ENCODE data around the gene MKS1.
A peak's percentile ranks its signal among the peaks of the same experiment; 100 is the strongest.

The MKS1 gene

GRCh38 chr17:58219007-58219788, at the start of gene MKS1:
MKS1 (minus strand) TSS chr17:58219255; CDS start chr17:58219230, 25 bp downstream.
- peak; percentile 82 for DNase-seq (ENCODE audit: low read depth)

GRCh38 chr17:58268326-58268725, 49.3 kb upstream of the MKS1 start:
- no peak for DNase-seq (ENCODE audit: low read depth)

DNA sequence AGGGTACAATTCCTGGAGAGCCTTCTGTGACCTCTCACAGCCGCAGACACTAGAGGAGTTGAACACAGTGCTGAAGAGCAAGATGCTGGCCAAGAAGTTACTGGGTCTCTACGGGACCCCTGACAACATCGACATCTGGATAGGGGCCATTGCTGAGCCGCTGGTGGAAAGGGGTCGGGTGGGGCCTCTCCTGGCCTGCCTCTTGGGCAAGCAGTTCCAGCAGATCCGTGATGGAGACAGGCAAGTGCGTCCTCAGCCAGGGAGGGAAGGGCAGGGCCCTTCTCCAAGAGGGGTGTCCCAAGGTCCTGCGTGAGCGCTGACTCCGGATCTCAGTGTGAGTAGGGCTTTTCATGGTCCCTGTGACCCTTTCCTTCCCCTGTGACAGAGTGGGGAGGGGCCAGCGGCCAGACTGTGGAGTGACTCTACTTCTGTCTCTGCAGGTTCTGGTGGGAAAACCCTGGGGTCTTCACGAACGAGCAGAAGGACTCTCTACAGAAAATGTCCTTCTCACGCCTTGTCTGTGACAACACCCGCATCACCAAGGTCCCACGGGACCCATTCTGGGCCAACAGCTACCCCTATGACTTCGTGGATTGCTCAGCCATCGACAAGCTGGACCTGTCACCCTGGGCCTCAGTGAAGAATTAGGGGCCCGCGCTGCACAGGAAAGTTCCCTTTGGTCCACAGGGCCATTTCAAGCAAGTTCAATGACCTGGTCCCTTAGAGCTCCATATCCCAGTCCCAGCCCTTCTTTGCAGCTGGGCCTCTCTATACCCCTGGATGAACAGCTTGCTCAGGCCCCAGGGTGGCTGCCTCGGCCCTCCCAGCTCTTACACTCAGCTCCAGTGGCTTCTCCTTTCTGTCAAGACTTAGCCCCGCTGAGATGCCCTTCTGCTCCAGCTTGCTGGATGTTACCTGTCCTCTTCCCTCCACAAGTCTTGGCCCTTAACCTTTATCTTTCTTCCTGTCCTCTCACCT, 48.6 kb upstream of the MKS1 start:
- DNase-seq (ENCODE audit: low read depth), result no peak

- no peak for DNase-seq (ENCODE audit: low read depth)
Observed at GRCh38 chr17:58265902-58266875, 47.1 kb upstream of the MKS1 start.

DNA sequence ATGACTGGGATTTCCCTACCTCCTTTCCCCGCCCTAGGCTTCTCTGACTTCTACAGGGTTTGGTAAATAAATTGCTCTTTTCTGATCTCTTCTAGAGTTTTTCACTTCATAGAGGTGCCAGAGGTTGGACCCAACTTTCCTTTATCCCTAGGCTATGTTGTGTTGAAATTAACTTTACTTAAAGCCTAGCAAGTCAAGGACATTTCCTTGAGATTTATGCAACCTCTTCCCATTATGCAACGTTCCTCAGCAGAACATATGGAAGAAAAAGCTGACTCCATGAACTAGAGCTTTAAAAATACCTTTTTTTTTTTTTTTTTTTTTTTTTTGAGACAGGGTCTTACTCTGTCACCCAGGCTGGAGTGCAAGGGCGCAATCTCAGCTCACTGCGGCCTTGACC, 46.2 kb upstream of the MKS1 start:
- no peak for DNase-seq (ENCODE audit: low read depth)

- DNase-seq (ENCODE audit: low read depth), result no peak
Observed at GRCh38 chr17:58264407-58265103, 45.5 kb upstream of the MKS1 start.

- DNase-seq (ENCODE audit: low read depth), result no peak
Observed at GRCh38 chr17:58263773-58264172, 44.7 kb upstream of the MKS1 start.

DNA sequence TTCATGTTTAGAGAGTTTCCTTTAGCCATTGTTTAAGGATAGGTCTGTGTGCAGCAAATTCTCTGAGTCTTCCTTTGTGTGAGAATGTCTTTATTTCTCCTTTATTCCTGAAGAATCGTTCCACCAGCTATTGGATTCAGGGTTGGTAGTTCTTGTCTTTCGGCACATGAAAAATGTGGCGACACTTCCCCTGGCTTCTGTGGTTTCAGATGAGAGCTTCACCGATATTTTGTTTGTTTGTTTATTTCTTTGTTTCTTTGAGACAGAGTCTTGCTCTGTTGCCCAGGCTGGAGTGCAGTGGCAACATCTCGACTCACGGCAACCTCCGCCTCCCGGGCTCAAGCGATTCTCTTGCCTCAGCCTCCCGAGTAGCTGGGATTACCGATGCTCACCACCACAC, 43.1 kb upstream of the MKS1 start:
- no peak for DNase-seq (ENCODE audit: low read depth)

GRCh38 chr17:58254803-58255202, 35.7 kb upstream of the MKS1 start:
- no peak for DNase-seq (ENCODE audit: low read depth)

GRCh38 chr17:58253082-58253481, 34.0 kb upstream of the MKS1 start:
- DNase-seq (ENCODE audit: low read depth), result no peak

DNA sequence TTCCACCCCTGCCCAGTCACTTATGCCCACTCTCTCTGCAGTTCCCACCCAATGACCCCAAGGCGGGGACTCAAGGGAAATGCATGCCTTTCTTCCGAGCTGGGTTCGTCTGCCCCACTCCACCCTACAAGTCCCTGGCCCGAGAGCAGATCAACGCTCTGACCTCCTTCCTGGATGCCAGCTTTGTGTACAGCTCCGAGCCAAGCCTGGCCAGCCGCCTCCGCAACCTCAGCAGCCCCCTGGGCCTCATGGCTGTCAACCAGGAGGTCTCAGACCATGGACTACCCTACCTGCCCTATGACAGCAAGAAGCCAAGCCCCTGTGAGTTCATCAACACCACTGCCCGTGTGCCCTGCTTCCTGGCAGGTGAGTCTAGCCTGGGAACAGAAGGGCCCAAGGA, 33.1 kb upstream of the MKS1 start:
- DNase-seq (ENCODE audit: low read depth), result no peak

- no peak for DNase-seq (ENCODE audit: low read depth)
Observed at GRCh38 chr17:58250344-58251011, 31.4 kb upstream of the MKS1 start.

DNA sequence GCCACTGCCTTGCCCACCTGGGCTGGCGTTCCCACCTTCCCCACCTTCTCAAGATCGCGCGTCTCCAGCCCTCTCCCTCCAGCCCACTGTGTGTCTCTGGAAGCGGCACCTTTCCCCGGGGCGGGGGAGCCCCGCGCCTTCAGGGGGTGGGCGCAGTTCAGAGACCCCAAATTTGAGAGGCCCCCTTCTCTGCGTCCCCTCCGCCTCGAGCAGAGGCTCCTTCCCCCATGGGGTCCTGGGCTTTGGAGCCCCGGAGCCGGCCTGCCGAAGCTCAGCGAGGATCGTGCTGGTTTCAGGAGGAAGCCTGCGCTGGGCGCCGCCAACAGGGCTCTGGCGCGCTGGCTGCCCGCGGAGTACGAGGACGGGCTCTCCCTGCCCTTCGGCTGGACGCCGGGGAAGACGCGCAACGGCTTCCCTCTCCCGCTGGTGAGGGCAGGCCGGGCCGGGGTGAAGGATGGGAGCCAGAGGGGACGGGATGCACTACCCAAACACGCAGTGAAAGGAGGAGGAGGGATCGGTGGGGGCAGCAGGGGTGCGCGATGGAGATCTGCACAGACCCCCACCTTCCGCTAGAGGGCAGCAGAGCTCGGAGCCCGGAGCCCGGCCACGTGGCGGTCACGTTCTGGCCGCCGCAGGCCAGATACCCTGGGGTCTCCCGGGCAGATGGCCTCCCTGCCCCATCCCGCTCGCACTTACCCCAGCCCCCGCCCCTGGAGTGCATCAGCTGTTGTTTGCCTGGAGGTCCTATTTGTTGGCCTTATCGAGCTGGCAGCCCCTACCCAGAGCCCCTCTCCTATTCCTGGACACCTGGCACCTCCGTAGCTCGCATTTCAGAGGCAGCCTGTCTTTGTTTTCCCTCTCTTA, 30.4 kb upstream of the MKS1 start:
- DNase-seq (ENCODE audit: low read depth), result peak; percentile 17

DNA sequence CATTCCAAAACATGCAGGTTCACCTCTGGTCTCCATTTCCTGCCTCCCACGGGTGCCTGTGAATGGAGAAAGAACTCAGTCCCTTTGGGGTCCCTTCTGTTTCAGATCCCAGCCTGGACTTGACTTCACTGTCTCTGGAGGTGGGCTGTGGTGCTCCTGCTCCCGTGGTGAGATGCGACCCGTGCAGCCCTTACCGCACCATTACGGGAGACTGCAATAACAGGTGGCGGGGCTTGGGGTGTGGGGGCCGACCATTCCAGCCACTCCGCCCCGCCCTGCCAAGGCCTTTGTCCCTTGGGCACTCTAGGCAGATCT, 29.9 kb upstream of the MKS1 start:
- no peak for DNase-seq (ENCODE audit: low read depth)

DNA sequence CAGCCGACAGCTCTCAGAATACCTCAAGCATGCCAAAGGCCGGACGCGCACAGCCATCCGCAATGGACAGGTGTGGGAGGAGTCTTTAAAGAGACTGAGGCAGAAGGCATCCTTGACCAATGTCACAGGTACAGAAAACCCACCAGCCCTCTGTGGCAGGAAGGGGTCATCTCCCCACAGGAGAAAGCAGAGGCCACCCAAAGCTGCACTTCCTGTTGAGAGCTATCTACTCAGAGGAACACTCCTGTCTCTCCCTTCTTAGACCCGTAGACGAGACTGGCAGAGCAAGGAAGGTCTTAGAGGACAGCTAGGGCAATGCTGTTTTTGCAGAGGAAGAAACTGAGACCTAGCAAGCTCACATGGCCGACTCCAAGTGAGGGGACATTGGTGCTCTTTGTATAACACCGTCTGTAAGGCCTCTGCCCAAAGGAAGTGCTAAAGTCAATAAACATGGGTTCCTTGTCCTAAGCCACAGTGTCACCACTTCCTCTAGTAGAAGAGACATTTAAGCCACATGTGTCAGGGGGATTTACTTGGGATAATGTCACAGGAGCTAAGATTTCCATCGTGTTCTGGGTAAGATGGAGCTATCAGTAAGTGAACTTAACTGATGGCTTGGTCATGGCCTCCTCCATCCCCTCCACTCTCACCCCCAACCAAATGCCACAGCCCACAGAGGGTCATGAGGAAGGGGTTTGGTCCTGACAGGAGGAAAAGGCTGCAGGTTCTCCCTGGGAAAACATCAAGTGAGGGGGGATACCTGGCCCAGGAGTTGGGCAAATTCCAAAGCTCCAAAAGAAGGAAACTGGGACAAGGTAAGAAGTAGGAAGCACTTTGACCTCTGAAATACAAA, 28.7 kb upstream of the MKS1 start:
- no peak for DNase-seq (ENCODE audit: low read depth)

DNA sequence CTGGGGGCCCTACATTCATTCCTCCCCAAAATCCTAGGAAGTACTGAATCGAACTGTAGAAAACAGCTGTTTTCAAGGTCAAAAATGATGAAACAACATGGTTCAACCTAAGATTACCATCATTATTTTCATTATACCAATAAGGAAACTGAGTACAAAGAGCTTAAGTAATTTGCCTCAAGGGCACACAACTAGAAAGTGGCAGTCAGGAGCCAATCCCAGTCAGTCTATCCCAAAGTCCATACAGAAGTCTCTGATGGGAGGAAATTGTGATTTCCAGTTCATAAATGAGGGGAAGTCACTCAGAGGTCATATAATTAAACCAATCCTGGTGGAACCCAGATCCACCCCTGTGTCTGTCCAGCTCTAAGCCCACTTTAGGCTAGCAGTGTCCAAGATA, 27.7 kb upstream of the MKS1 start:
- no peak for DNase-seq (ENCODE audit: low read depth)

GRCh38 chr17:58246104-58246740, 27.2 kb upstream of the MKS1 start:
- no peak for DNase-seq (ENCODE audit: low read depth)

DNA sequence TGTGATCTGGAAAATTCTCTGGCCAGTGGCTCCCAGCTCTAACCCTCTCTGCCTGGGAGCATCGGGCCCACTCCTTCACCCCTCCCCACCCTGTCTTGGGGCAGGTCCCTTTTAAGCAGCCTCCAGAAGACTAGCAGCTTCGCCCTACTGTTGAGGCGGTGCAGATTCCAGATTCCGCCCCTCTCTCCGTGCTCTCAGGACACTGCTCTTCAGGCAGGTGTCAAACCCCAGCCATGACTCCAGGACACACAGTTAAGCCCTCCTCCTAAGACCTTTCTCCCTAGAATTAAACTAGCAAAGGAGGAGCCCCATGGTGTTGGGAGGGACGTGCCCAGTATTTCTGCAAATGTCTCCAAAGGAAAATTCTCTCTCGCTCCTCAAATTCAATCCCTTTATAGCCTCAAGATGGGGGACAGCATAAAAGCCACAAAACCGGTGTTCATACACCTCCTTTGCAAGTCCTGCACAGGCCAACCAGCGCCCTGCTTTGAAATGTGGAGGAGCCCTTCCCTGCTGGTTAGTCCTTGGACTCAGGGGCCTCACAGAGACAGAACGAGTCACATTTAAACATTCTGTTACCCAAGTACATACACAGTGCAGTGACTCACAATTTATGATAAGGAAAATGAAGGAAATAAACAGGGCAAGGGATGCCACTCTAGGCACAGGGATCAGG, 26.5 kb upstream of the MKS1 start:
- DNase-seq (ENCODE audit: low read depth), result peak; percentile 3

All from stromal cell of bone marrow (primary cell).